Raji (cell line): Measurements from ENCODE around the gene PCSK5.

Source experiments
- POLR2A ChIP-seq: IDR thresholded peaks from 2 replicates; pipeline ENCODE4 v1.6.1; 2011; ENCODE audit warnings: low read depth, low read length, control low read depth; ENCODE audit not compliant: insufficient read depth

PCSK5 gene

DNA sequence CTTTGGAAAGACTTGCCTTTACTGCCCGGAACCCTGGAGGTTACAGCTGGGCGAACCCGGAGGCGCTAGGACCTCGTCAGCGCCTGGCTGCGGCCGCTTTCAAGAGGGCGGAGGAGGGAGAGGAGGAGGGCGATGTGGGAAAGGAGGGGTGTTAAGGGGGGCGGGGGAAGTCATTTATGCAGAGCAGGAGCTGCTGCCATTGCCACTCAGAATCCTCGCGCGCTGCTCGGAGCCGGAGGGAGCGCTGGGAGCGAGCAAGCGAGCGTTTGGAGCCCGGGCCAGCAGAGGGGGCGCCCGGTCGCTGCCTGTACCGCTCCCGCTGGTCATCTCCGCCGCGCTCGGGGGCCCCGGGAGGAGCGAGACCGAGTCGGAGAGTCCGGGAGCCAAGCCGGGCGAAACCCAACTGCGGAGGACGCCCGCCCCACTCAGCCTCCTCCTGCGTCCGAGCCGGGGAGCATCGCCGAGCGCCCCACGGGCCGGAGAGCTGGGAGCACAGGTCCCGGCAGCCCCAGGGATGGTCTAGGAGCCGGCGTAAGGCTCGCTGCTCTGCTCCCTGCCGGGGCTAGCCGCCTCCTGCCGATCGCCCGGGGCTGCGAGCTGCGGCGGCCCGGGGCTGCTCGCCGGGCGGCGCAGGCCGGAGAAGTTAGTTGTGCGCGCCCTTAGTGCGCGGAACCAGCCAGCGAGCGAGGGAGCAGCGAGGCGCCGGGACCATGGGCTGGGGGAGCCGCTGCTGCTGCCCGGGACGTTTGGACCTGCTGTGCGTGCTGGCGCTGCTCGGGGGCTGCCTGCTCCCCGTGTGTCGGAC is at the start of gene PCSK5:
Gene PCSK5, plus strand, starts transcription at position 202 of the 805 bp plus-strand sequence. Its CDS starts 509 bp downstream, at position 711.
- TF ChIP-seq POLR2A: no peak

- TF ChIP-seq POLR2A: no peak
These were observed 46.2 kb upstream of the PCSK5 start for GRCh38 chr9:75844321-75844720.

DNA sequence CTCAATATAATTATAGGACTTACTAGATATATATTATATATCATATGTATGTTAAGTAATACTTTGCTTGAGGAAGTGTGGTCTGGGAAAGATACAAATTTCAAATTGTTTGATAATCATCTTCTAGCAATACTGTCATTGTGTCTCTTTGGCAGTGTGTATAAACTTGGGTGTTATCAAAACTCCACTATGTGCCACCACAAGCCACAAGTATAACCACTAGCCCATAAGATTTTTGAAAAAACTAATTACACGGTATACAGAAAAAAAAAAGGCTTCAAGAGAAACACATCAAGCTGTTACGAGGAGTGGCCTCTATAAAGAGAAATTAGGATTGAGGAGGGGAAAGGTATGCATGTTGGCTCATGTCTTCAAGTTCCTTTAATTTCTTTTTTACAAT is 44.7 kb upstream of the PCSK5 start:
- no peak for TF ChIP-seq POLR2A

DNA sequence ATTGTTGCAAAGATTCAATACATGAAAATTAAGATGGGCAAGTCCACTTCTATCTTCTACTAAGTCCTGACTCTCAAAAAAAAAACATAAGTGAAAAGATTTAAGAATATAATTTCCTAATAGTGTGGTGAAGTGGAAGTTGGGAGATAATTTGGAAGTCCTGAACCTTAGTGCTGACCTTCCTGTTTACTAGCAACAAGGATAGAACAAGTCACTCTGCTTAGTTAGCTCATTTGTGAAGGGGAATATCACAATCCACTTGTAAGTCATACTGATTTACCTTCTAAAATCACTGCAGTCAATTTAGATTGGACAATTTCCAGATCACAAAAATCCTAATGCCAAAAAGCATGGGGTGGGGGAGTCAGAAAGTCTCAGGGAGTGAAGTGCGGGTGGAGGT is 43.4 kb upstream of the PCSK5 start:
- TF ChIP-seq POLR2A: no peak

DNA sequence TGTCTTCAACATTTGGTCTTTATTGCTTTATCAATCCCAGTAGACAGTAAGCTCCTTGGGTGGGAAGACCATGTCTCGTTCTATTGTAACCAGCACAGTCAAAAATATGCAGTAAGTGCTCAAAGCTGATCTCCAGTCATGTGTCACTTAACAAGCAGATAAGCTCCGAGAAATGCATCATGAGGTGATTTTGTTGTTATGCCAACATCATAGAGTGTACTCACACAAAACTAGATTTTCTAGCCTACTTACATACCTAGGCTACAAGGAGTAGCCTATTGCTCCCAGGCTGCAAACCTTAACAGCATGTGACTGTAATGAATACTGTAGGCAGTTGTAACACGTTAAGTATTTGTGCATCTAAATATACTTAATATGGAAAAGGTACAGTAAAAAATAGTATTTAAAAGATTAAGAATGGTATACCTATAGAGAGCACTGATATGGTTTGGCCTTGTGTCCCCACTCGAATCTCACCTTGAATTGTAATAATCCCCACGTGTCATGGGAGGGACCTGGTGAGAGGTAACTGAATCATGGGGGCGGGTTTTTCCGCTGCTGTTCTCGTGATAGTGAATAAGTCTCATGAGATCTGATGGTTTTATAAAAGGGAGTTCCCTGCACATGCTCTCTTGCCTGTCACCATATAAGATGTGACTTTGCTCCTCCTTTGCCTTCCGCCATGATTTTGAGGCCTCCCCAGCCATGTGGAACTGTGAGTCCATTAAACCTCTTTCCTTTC is 39.8 kb upstream of the PCSK5 start:
- no peak for TF ChIP-seq POLR2A

GRCh38 chr9:75851917-75852316 is 38.6 kb upstream of the PCSK5 start:
- TF ChIP-seq POLR2A: no peak

DNA sequence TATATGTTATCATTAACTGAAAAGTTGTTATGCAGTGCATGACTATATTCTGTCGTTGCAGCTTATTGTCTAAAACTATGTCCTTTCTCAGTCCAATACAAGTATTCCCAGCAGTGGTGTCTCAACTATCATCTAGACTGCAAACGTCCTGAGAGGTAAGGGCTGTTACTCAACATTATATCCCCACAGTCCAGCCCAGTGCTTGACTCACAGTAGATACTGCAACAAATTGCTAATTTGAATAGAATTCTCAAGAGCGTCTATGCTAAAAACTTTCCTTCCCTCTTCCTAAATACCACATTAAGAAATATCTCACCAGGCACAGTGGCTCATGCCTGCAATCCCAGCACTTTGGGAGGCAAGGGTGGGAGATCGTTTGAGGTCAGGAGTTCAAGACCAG is 37.7 kb upstream of the PCSK5 start:
- TF ChIP-seq POLR2A: no peak

DNA sequence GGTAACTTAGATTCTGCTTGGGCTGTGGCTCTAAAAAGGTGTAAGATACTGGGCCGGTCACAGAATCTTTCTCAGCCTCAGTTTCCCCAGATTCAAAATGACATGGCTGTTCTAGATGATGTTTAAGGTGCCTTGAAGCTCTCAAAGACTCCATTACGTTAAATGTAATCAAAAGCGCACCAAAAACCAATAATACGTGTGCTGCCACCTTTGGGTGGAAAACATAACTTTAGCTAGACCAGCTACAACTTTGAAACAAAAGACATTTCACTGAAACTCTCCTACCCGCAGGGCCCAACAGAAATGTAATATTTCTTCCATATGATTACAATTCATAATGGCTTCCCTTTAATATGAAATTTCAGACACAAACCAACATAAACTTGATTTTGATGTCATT is 35.0 kb upstream of the PCSK5 start:
- no peak for TF ChIP-seq POLR2A

- TF ChIP-seq POLR2A: no peak
These were observed 31.9 kb upstream of the PCSK5 start for GRCh38 chr9:75858497-75859092.

DNA sequence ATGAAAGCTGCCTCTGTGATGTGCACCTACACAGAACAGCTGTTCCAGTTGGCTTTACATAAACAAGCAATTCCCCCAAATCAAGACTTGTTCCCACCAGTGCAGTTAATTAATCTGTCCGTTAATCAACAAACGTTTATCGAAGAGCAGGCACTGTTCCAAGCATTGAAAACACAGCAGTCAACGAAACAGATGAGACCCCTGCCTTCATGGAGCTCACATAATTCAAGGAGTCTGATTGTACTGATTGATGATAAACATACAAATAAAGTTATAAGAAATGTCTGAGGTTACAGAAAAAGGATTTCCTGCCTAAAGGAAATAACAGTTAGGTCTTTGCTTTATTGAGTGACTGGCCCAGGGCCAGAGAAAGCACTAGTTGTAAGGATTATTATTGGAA is 26.2 kb upstream of the PCSK5 start:
- no peak for TF ChIP-seq POLR2A

DNA sequence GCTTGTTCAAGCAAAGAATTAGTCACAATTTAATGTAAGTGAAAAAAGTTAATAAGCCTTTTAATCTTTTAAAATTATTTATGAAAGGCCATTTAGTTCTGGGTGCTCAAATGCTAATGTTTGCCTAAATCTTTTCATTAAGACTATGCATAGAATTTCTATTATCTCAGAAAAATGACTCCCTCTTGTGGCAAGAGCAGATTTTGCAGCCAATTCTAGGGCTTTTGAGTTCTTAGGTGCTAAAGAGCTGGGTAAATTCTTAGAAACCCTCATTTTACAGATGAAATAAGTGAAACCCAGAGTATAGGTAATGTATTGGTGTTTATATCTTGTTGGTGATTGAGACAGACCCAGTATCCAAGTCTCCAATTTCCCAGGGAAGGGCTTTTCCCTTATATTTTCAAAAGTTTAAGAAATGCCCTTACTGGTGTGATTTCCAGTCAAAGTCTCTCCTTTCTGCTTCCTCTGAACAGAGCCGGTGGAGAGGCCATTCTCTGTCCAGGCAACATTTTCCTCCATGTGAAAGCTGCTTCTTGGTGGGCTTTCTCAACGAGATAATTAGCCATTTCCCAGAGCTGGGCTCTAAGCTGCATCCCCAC is 24.1 kb upstream of the PCSK5 start:
- TF ChIP-seq POLR2A: no peak

DNA sequence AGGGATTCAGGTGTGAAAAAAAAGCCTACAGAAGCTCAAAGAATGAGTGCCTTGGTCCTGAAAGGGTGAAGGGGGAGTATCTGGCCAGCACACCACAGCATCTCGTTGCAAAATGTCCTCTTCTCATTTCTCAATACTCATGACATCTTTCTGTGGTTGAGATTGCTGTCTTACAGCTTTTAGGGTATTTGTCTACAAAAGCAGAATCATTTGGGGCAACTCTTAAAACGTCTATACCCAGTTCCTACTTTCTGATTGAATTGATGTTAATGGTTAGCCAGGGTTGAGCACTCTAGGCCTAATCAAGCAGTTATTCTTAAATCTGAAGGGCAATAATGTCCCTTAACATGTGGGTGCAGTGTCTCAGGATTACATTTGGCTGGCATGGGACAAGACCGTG is 21.2 kb upstream of the PCSK5 start:
- no peak for TF ChIP-seq POLR2A

- TF ChIP-seq POLR2A: no peak
These were observed 20.0 kb upstream of the PCSK5 start for GRCh38 chr9:75870450-75870849.

DNA sequence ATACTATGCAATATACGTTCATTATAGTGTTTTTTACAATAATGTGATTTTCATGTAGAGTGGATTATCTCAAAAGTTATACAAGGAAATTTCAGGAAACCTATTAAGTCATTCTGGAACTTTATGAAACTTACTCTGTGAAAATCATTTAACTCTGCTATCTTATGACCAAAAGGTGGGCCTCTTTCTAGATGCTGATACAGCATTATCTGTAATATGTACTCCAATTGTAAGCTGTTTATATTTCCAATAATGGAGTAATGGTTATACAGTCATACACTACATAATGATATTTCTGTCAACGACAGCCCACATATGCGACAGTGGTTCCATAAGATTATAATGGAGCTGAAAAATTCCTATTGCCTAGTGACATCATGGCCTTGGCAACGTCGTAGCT is 18.8 kb upstream of the PCSK5 start:
- no peak for TF ChIP-seq POLR2A

GRCh38 chr9:75873712-75874111 is 16.8 kb upstream of the PCSK5 start:
- TF ChIP-seq POLR2A: no peak
